ENCODE results near the gene ERICH4. TPM values are rescaled to one million over a fixed set of nuclear protein-coding genes. Genes with fewer than 3 reads are reported as not detected.

Gene ERICH4
- total and polyA plus RNA-seq, 2 donors (not counting 3 experiments of a cell fraction or from before 2014, with no cell fraction given): not detected

DNA sequence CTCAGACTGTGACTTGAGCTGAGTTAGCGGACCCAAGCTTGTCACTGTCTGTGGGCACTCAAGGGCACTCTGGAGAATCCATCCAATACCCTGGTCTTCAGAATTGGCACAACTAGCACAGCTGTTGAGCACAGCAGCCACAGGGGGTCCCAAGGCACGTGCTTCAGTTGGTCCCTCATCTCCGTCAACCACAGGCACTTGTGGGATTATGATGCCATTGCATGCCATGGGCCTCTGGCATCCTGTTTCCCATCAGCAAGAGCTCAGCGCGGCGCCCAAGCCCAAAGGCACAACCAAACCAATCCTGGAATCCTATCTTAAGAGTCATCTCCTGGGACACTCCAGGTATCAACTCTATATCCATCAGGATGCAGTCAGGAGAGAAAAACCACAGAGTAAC is 12.0 kb upstream of the ERICH4 start:
- Histone ChIP-seq H3K27ac (ENCODE audit: insufficient read depth, low read depth, low read length) (no peak overlapping the region), H3K27me3 (ENCODE audit: control insufficient read depth in 2 of 2, insufficient read depth in 2 of 2, low read length in 2 of 2) (no peaks in the 10 kb centered on the region), H3K79me2 (ENCODE audit: control insufficient read depth, insufficient read depth, low read length) (peaks cover 1% of the 10 kb centered on the region), H3K9ac (replicated peaks; ENCODE audit: extremely low read depth, insufficient read depth, low read length) (no peak overlapping the region), H3K9me3 (replicated peaks; ENCODE audit: control insufficient read depth, insufficient read depth, low read length) (no peaks in the 10 kb centered on the region), H2AFZ (ENCODE audit: low read depth, low read length) (no peak overlapping the region), H3K4me3 (replicated peaks in 1 of 3; ENCODE audit: insufficient read depth in 1 of 3, low read depth in 1 of 3, low read length in 3 of 3) (no peak overlapping the region), H3K4me2 (ENCODE audit: insufficient read depth, low read length) (no peak overlapping the region), H3K9me1 (replicated peaks; ENCODE audit: control insufficient read depth, extremely low read depth, insufficient read depth, low read length) (no peaks in the 10 kb centered on the region), H3K36me3 (ENCODE audit: control insufficient read depth in 2 of 2, extremely low read depth in 1 of 2, insufficient read depth in 2 of 2, low read length in 2 of 2) (peaks cover 0 to 12% of the 10 kb centered on the region in 2 experiments), H4K20me1 (replicated peaks; ENCODE audit: control insufficient read depth, extremely low read depth, insufficient read depth, low read length) (no peaks in the 10 kb centered on the region), H3K4me1 (ENCODE audit: control insufficient read depth, extremely low read depth, insufficient read depth, low read length) (peaks cover 25% of the 10 kb centered on the region)
- DNase-seq (ENCODE audit: low read depth, low spot score) (no peak), FAIRE-seq (no peak)
- ChIA-PET CTCF (interaction anchor here (0.6 to 2.3 kb wide), 20 partner anchors 9 to 227 kb away, joined by 3 to 22 read pairs (median 6); partner anchors contain the start of genes DMAC2 and TGFB1), POLR2A (interaction anchor here (0.7 kb wide), 1 partner anchor 33 kb away, joined by 3 read pairs; no protein-coding TSS in a partner anchor)
- TF ChIP-seq, protein P1, sequence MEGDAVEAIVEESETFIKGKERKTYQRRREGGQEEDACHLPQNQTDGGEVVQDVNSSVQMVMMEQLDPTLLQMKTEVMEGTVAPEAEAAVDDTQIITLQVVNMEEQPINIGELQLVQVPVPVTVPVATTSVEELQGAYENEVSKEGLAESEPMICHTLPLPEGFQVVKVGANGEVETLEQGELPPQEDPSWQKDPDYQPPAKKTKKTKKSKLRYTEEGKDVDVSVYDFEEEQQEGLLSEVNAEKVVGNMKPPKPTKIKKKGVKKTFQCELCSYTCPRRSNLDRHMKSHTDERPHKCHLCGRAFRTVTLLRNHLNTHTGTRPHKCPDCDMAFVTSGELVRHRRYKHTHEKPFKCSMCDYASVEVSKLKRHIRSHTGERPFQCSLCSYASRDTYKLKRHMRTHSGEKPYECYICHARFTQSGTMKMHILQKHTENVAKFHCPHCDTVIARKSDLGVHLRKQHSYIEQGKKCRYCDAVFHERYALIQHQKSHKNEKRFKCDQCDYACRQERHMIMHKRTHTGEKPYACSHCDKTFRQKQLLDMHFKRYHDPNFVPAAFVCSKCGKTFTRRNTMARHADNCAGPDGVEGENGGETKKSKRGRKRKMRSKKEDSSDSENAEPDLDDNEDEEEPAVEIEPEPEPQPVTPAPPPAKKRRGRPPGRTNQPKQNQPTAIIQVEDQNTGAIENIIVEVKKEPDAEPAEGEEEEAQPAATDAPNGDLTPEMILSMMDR (IDR thresholded peaks at IDR 0.05; ENCODE audit: extremely low read depth in 1 of 2, insufficient read depth in 1 of 2, low read depth in 1 of 2, low read length in 2 of 2): no peak
- no peak for TF ChIP-seq JUN (IDR thresholded peaks at IDR 0.05; ENCODE audit: borderline replicate concordance, insufficient read depth, insufficient read length, low read depth)
- TF ChIP-seq, protein P2, sequence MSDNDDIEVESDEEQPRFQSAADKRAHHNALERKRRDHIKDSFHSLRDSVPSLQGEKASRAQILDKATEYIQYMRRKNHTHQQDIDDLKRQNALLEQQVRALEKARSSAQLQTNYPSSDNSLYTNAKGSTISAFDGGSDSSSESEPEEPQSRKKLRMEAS (IDR thresholded peaks at IDR 0.05; ENCODE audit: insufficient read depth, insufficient read length): no peak
- TF ChIP-seq EZH2 (IDR thresholded peaks at IDR 0.05; ENCODE audit: borderline replicate concordance, low read depth, low read length, severe bottlenecking): no peak
- TF ChIP-seq GATA2 (IDR thresholded peaks at IDR 0.05; ENCODE audit: insufficient read depth, insufficient read length, low read depth, low read length): no peak
- no peak for TF ChIP-seq POLR2A (IDR thresholded peaks at IDR 0.05; ENCODE audit: low read depth, low read length)
- no peak for TF ChIP-seq FOS (IDR thresholded peaks at IDR 0.05; ENCODE audit: borderline replicate concordance, insufficient read depth, low read length)
- no peak for TF ChIP-seq POLR2AphosphoS5 (IDR thresholded peaks at IDR 0.05; ENCODE audit: insufficient read depth, low read depth, low read length)
- TF ChIP-seq MYC (IDR thresholded peaks at IDR 0.05; ENCODE audit: low read depth, low read length): no peak
- intact Hi-C loops (cut with micrococcal nuclease): loop anchor here (1.0 to 5.0 kb wide), 2 partner anchors 110 to 124 kb away; no protein-coding TSS in a partner anchor
- dilution Hi-C loops (cut with MboI; ENCODE audit: extremely low pct_ligation_motif_present, low sequenced_read_pairs): no loop called here
- BruUV-seq (replicated peaks): no TSS peak
